Neural progenitor cell (in vitro differentiated cells): ENCODE results near the gene MAML3. TPM values are rescaled to one million over a fixed set of nuclear protein-coding genes. Genes with fewer than 3 reads are reported as not detected.

Experiments used
- DNase-seq: peaks from one replicate; pipeline ENCODE4 v3.0.0-alpha.2; 2016; ENCODE audit warnings: low spot score
- H2AFZ ChIP-seq: fragments of 200-600 bp; sonication (generic); replicated peaks from 2 replicates; pipeline ENCODE4 v1.6.1; 2016; ENCODE audit warnings: antibody characterized with exemption
- H3F3A ChIP-seq: fragments of 200-600 bp; sonication (generic); 2 replicates; pipeline ENCODE4 v1.6.1; 2016; ENCODE audit warnings: antibody characterized with exemption, low read depth
- H3K27ac ChIP-seq: fragments of 200-600 bp; sonication (generic); 2 replicates; pipeline ENCODE4 v1.5.1; 2016; ENCODE audit warnings: mild to moderate bottlenecking
- H3K27me3 ChIP-seq: fragments of 200-600 bp; sonication (generic); 2 replicates; pipeline ENCODE4 v1.6.1; 2016; ENCODE audit warnings: mild to moderate bottlenecking, moderate library complexity
- H3K36me3 ChIP-seq: fragments of 200-600 bp; sonication (generic); 2 replicates; pipeline ENCODE4 v1.5.1; 2016
- H3K4me1 ChIP-seq: fragments of 200-600 bp; sonication (generic); 2 replicates; pipeline ENCODE4 v1.6.1; 2016; ENCODE audit warnings: mixed run types
- H3K4me2 ChIP-seq: fragments of 200-600 bp; sonication (generic); 2 replicates; pipeline ENCODE4 v1.6.1; 2016
- H3K4me3 ChIP-seq: fragments of 200-600 bp; sonication (generic); 2 replicates; pipeline ENCODE4 v1.5.1; 2016
- H3K79me2 ChIP-seq: fragments of 200-600 bp; sonication (generic); 2 replicates; pipeline ENCODE4 v1.6.1; 2016; ENCODE audit warnings: low read depth
- H3K9ac ChIP-seq: fragments of 200-600 bp; sonication (generic); 2 replicates; pipeline ENCODE4 v1.6.1; 2016
- H3K9me3 ChIP-seq: fragments of 200-600 bp; sonication (generic); 2 replicates; pipeline ENCODE4 v1.5.1; 2016; ENCODE audit warnings: low read depth
- H4K20me1 ChIP-seq: fragments of 200-600 bp; sonication (generic); 2 replicates; pipeline ENCODE4 v1.6.1; 2016; ENCODE audit warnings: low read depth
- H3K27ac Mint-ChIP-seq: 3 replicates; pipeline ENCODE4 v1.8.0; 2021; ENCODE audit warnings: mixed read lengths
- H3K27me3 Mint-ChIP-seq: 2 replicates; pipeline ENCODE4 v1.8.0; 2022; ENCODE audit warnings: low read depth, mild to moderate bottlenecking, inconsistent platforms, moderate library complexity, mixed read lengths; ENCODE audit not compliant: insufficient read depth
- H3K36me3 Mint-ChIP-seq: 3 replicates; pipeline ENCODE4 v1.8.0; 2021; ENCODE audit warnings: mixed read lengths
- H3K4me1 Mint-ChIP-seq: 3 replicates; pipeline ENCODE4 v1.8.0; 2021; ENCODE audit warnings: mixed read lengths
- H3K4me3 Mint-ChIP-seq: 3 replicates; pipeline ENCODE4 v1.8.0; 2021; ENCODE audit warnings: mild to moderate bottlenecking, moderate library complexity, mixed read lengths
- H3K9me3 Mint-ChIP-seq: 3 replicates; pipeline ENCODE4 v1.8.0; 2020; ENCODE audit warnings: mixed read lengths
- CTCF ChIP-seq: fragments of 200-600 bp; sonication (generic); IDR thresholded peaks from 2 replicates; pipeline ENCODE4 v1.5.1; 2017; ENCODE audit warnings: antibody characterized with exemption, mild to moderate bottlenecking
- EZH2 ChIP-seq: fragments of 200-600 bp; sonication (generic); IDR thresholded peaks from 2 replicates; pipeline ENCODE4 v1.6.1; 2017; ENCODE audit warnings: antibody characterized with exemption, mild to moderate bottlenecking, moderate library complexity
- EZH2phosphoT487 ChIP-seq: fragments of 200-600 bp; sonication (generic); IDR thresholded peaks from 2 replicates; pipeline ENCODE4 v1.6.1; 2017; ENCODE audit warnings: antibody characterized with exemption
- total RNA-seq: library from RNA; depleted of rRNA; stranded (reverse); fragments of >200 nt; gene quantifications from 2 replicates; pipeline ENCODE4 v1.2.3, GENCODE V29; 2015; ENCODE audit warnings: low replicate concordance

MAML3 gene
- total RNA-seq, 1 donor from 2014 or later = 14.4 TPM

GRCh38 chr4:140133576-140133975 is 20.4 kb downstream of the MAML3 start:
- peaks cover 20% of the 10 kb centered on the region for H3K4me1 Mint-ChIP-seq
- H3K4me2 ChIP-seq = no peak overlapping the region

GRCh38 chr4:140131675-140132229 is 22.2 kb downstream of the MAML3 start:
- Histone ChIP-seq H3K36me3 (no peaks in the 10 kb centered on the region), H3K9ac (no peak overlapping the region), H3K4me2 (no peak overlapping the region), H3K79me2 (no peaks in the 10 kb centered on the region), H3K4me3 (no peak overlapping the region), H4K20me1 (no peaks in the 10 kb centered on the region), H3K27ac (no peak overlapping the region), H3K4me1 (no peaks in the 10 kb centered on the region), H3K9me3 (no peaks in the 10 kb centered on the region), H3F3A (no peaks in the 10 kb centered on the region), H2AFZ (no peak overlapping the region), H3K27me3 (no peaks in the 10 kb centered on the region)
- peaks cover 4% of the 10 kb centered on the region for H3K27me3 Mint-ChIP-seq
- no peak overlapping the region for H3K27ac Mint-ChIP-seq
- no peak overlapping the region for H3K4me3 Mint-ChIP-seq
- no peaks in the 10 kb centered on the region for H3K9me3 Mint-ChIP-seq
- H3K36me3 Mint-ChIP-seq = peaks cover 2% of the 10 kb centered on the region
- DNase-seq = no peak
- peaks cover 11% of the 10 kb centered on the region for H3K4me1 Mint-ChIP-seq
- TF ChIP-seq EZH2 (no peak), CTCF (no peak), EZH2phosphoT487 (no peak)

More at GRCh38 chr4:140133576-140133975, 20.4 kb downstream of the MAML3 start:
- H3K27me3 Mint-ChIP-seq = peaks cover 4% of the 10 kb centered on the region
- Histone ChIP-seq H3K9me3 (no peaks in the 10 kb centered on the region), H2AFZ (no peak overlapping the region), H3F3A (no peaks in the 10 kb centered on the region), H3K79me2 (peaks cover 3% of the 10 kb centered on the region), H3K27me3 (no peaks in the 10 kb centered on the region), H3K9ac (no peak overlapping the region), H3K27ac (no peak overlapping the region), H3K4me3 (no peak overlapping the region), H3K36me3 (no peaks in the 10 kb centered on the region), H3K4me1 (peaks cover 7% of the 10 kb centered on the region), H4K20me1 (no peaks in the 10 kb centered on the region)
- TF ChIP-seq EZH2phosphoT487 = no peak
- TF ChIP-seq EZH2 = no peak
- TF ChIP-seq CTCF = no peak
- H3K27ac Mint-ChIP-seq = no peak overlapping the region
- H3K9me3 Mint-ChIP-seq = peaks cover 8% of the 10 kb centered on the region
- DNase-seq = no peak
- peaks cover 9% of the 10 kb centered on the region for H3K36me3 Mint-ChIP-seq
- no peak overlapping the region for H3K4me3 Mint-ChIP-seq

GRCh38 chr4:140130677-140131076 is 23.3 kb downstream of the MAML3 start:
- H3K27me3 Mint-ChIP-seq = peaks cover 4% of the 10 kb centered on the region
- Histone ChIP-seq H3K36me3 (no peaks in the 10 kb centered on the region), H3K4me3 (no peak overlapping the region), H4K20me1 (no peaks in the 10 kb centered on the region), H3K9ac (no peak overlapping the region), H3K79me2 (no peaks in the 10 kb centered on the region), H3K27ac (no peak overlapping the region), H3K27me3 (no peaks in the 10 kb centered on the region), H3F3A (no peaks in the 10 kb centered on the region), H3K4me2 (no peak overlapping the region), H2AFZ (no peak overlapping the region), H3K4me1 (no peaks in the 10 kb centered on the region), H3K9me3 (no peaks in the 10 kb centered on the region)
- H3K36me3 Mint-ChIP-seq = peaks cover 2% of the 10 kb centered on the region
- H3K9me3 Mint-ChIP-seq = peaks cover 2% of the 10 kb centered on the region
- peaks cover 4% of the 10 kb centered on the region for H3K4me1 Mint-ChIP-seq
- H3K27ac Mint-ChIP-seq = no peak overlapping the region
- no peak for DNase-seq
- no peak overlapping the region for H3K4me3 Mint-ChIP-seq
- no peak for TF ChIP-seq CTCF
- no peak for TF ChIP-seq EZH2phosphoT487
- TF ChIP-seq EZH2 = no peak
